Small intestine (tissue), 7 donors: ENCODE results near the gene CFAP97. TPM values are rescaled to one million over a fixed set of nuclear protein-coding genes. Genes with fewer than 3 reads are reported as not detected.

Experiments
- DNase-seq, 2 donors: peaks; one replicate each; pipeline versions ENCODE4 v3.0.0 to v3.0.0-alpha.2; 2013
- FAIRE-seq: peaks from 2 replicates; lab custom pipeline; 2012; peaks lifted over from hg19 to GRCh38; lab: Jason Lieb, UNC
- H3K27ac ChIP-seq, 3 donors: one replicate each; pipeline ENCODE4 v1.5.1; 2013; ENCODE audit warnings: low read length in 2 of 3, mild to moderate bottlenecking in 2 of 3, control low read depth in 1 of 3, inconsistent platforms in 1 of 3, low read depth in 1 of 3, moderate library complexity in 1 of 3
- H3K27me3 ChIP-seq, 3 donors: one replicate each; pipeline ENCODE4 v1.6.1; 2013; ENCODE audit warnings: low read length in 3 of 3, inconsistent platforms in 1 of 3; ENCODE audit not compliant: control insufficient read depth in 3 of 3, insufficient read depth in 3 of 3
- H3K36me3 ChIP-seq, 3 donors: one replicate each; pipeline ENCODE4 v1.6.1; 2013; ENCODE audit warnings: low read length in 3 of 3, inconsistent platforms in 1 of 3, low read depth in 1 of 3, mild to moderate bottlenecking in 1 of 3, moderate library complexity in 1 of 3; ENCODE audit not compliant: control insufficient read depth in 3 of 3, insufficient read depth in 2 of 3
- H3K4me1 ChIP-seq, 3 donors: one replicate each; pipeline ENCODE4 v1.6.1; 2013; ENCODE audit warnings: low read length in 2 of 3, inconsistent platforms in 1 of 3, low read depth in 1 of 3, mild to moderate bottlenecking in 1 of 3, moderate library complexity in 1 of 3; ENCODE audit not compliant: control insufficient read depth in 3 of 3, insufficient read depth in 2 of 3
- H3K4me3 ChIP-seq, 3 donors: one replicate each; pipeline ENCODE4 v1.5.1; 2013; ENCODE audit warnings: low read length in 3 of 3, control low read depth in 1 of 3, inconsistent platforms in 1 of 3, low read depth in 1 of 3, mild to moderate bottlenecking in 1 of 3, moderate library complexity in 1 of 3
- H3K9me3 ChIP-seq, 2 donors: one replicate each; pipeline ENCODE4 v1.6.1; 2013; ENCODE audit warnings: low read depth in 1 of 2, low read length in 1 of 2; ENCODE audit not compliant: control insufficient read depth in 2 of 2, insufficient read depth in 1 of 2
- WGBS, 3 donors: extraction: QIAGEN DNeasy Blood & Tissue Kit; methylation state at CpG; one replicate each; pipeline ENCODE4 v1.1.7; 2013; 5-methylcytosine and 5-hydroxymethylcytosine counted together
- polyA plus RNA-seq, 4 donors: library from polyadenylated mRNA; stranded (reverse) in 3 of 4; unstranded in 1 of 4; fragments of 200-250 nt in 3 of 4; fragments of 120-200 nt in 1 of 4; gene quantifications; one replicate each; pipeline versions ENCODE4 v1.2.1 to v1.2.3, GENCODE V29; 2013
- donor health status: healthy with polysubstance abuse.
- donor health status: control.
- donor health status: control.
- donor health status: Bipolar disorder and iron deficiency.
- donor health status: healthy.

Gene CFAP97
- polyA plus RNA-seq, 4 donors: 1.6 to 19.7 (median 5.5) TPM

GRCh38 chr4:185139736-185140135 lies 64.1 kb downstream of the CFAP97 start:
- Histone ChIP-seq H3K27me3 (peaks cover 0 to 8% (median 2%) of the 10 kb centered on the region in 3 donors), H3K36me3 (peaks cover 0 to 2% (median 0%) of the 10 kb centered on the region in 3 donors), H3K4me3 (no peak overlapping the region), H3K4me1 (peaks cover 0 to 6% (median 4%) of the 10 kb centered on the region in 3 donors), H3K27ac (no peak overlapping the region), H3K9me3 (no peaks in the 10 kb centered on the region)
- FAIRE-seq (no peak), DNase-seq (no peak)
- 76 to 81% (median 76%) methylated on average over 6 of the region's 6 CpGs for WGBS, 3 donors

- WGBS, 3 donors: 69 to 73% (median 69%) methylated on average over 10 of the region's 10 CpGs
- H3K36me3 ChIP-seq: no peaks in the 10 kb centered on the region
These were observed 65.6 kb downstream of the CFAP97 start for GRCh38 chr4:185138161-185138560.

DNA sequence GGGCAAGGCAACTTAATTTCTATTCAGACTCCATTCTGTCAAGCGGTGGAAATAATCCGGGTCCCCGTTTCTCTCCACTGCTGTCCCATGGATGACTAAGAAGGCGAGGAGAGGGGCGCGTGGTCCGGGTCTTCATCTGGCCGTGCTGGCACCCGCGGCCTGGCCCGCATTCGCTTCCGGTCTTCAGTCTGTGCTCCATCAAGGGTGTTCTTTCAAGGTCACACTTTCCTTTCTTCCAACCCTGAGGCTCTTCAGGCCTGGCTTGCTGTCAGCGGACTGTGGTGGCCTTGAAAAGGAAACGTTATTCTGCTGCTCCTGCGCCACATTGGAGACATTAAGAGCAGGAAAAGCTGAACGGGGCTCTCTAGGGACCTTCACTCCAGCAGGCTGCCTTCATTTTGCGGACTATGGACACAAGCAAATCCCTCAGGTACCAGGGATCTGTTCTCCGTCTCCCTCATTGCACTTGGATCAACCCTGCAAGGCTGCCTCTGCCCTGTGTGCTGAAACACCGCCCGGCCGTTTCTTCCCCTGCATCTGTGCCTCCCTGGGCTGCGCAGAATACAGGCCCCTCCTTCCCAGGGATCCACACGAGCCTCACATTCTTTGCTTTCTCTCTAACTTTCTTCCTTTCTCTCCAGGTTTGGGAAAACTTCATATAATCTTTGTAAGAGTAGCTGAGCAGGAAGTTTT lies 66.4 kb downstream of the CFAP97 start:
- Histone ChIP-seq H3K4me3 (no peak overlapping the region), H3K27me3 (peaks cover 0 to 4% (median 2%) of the 10 kb centered on the region in 3 donors), H3K36me3 (no peaks in the 10 kb centered on the region), H3K27ac (no peak overlapping the region), H3K4me1 (peaks cover 0 to 4% (median 2%) of the 10 kb centered on the region in 3 donors), H3K9me3 (no peaks in the 10 kb centered on the region)
- DNase-seq: no peak
- no peak for FAIRE-seq
- whole genome bisulfite sequencing, 3 donors: 80 to 84% (median 81%) methylated on average over 24 of the region's 24 CpGs

More at GRCh38 chr4:185138161-185138560, 65.6 kb downstream of the CFAP97 start:
- peaks cover 0 to 8% (median 2%) of the 10 kb centered on the region in 3 donors for H3K27me3 ChIP-seq
- FAIRE-seq (no peak), DNase-seq (no peak)
- no peaks in the 10 kb centered on the region for H3K9me3 ChIP-seq
- no peak overlapping the region for H3K27ac ChIP-seq
- H3K4me3 ChIP-seq: no peak overlapping the region
- peaks cover 0 to 6% (median 4%) of the 10 kb centered on the region in 3 donors for H3K4me1 ChIP-seq

DNA sequence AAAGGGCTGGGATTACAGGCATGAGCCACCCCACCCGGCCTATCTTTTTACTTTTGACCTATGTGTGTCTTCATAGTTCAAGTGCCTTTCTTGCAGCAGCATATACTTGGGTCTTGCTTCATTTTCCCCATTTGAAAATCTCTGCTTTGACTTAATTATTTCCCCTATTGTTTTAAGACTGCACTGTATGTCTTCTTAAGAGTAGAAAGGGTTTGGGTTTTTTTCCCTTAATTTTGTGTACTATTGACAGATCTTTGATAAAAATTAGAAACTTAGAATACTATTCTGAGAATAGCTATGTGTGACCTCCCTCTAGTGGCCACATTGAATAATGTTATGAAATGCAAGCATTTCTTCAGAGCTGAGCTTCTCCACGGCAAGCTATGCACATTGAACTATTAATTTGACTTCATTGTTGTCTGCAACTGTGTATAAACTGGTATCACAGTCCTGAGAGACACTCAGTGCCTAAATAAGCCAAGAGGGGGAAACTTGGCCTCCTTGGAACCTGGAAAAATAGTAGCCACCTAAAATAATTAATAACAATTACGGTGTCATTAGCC lies 69.4 kb downstream of the CFAP97 start:
- Histone ChIP-seq H3K36me3 (no peaks in the 10 kb centered on the region), H3K4me1 (no peaks in the 10 kb centered on the region), H3K27ac (no peak overlapping the region), H3K27me3 (peaks cover 0 to 3% (median 2%) of the 10 kb centered on the region in 3 donors), H3K9me3 (no peaks in the 10 kb centered on the region), H3K4me3 (no peak overlapping the region)
- WGBS, 3 donors: 37 to 42% (median 39%) methylated on average over 3 of the region's 3 CpGs
- FAIRE-seq: no peak
- DNase-seq: peak; percentile 54 to 68

GRCh38 chr4:185128272-185129119 lies 75.3 kb downstream of the CFAP97 start:
- WGBS, 3 donors: 2 to 3% (median 2%) methylated on average over 64 to 74 of the region's 74 CpGs
- FAIRE-seq (no peak), DNase-seq (peak in 1 of 2 donors; percentile 46)
- Histone ChIP-seq H3K4me1 (peaks cover 0 to 13% (median 0%) of the 10 kb centered on the region in 3 donors), H3K27me3 (peaks cover 2 to 41% (median 7%) of the 10 kb centered on the region in 3 donors), H3K36me3 (no peaks in the 10 kb centered on the region), H3K4me3 (peak overlapping the region in 2 of 3 donors; percentile 40 to 51), H3K9me3 (no peaks in the 10 kb centered on the region), H3K27ac (no peak overlapping the region)

GRCh38 chr4:185127021-185127925 lies 76.5 kb downstream of the CFAP97 start:
- Histone ChIP-seq H3K27ac (no peak overlapping the region), H3K9me3 (no peaks in the 10 kb centered on the region), H3K36me3 (no peaks in the 10 kb centered on the region), H3K4me1 (peaks cover 0 to 13% (median 0%) of the 10 kb centered on the region in 3 donors), H3K4me3 (peak overlapping the region in 2 of 3 donors; percentile 23 to 50), H3K27me3 (peaks cover 2 to 43% (median 7%) of the 10 kb centered on the region in 3 donors)
- 11% methylated on average over 62 to 64 of the region's 64 CpGs for WGBS, 3 donors
- DNase-seq: peak in 1 of 2 donors; percentile 41
- no peak for FAIRE-seq

DNA sequence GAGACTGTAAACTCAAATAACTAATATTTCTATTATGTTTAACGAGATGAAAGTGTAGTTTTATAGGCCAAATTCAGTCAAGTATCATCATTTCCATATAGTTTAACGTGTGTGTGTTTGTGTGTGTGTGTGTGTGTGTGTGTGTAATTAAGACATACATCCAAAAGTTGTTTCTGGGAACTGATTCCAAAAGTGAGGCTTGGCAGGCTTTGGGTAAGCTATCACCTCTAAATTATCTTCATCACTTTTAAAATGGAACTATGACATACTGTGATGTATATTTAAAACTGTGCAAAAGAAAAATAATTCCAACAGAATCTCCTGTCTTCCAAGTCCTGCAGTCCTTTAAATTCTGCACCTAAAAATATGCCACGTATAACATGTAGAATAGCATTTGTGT lies 79.8 kb downstream of the CFAP97 start:
- Histone ChIP-seq H3K9me3 (no peaks in the 10 kb centered on the region), H3K27me3 (peaks cover 0 to 46% (median 7%) of the 10 kb centered on the region in 3 donors), H3K4me3 (no peak overlapping the region), H3K27ac (no peak overlapping the region), H3K36me3 (no peaks in the 10 kb centered on the region), H3K4me1 (peaks cover 0 to 12% (median 0%) of the 10 kb centered on the region in 3 donors)
- DNase-seq (no peak), FAIRE-seq (no peak)
- 48 to 59% (median 55%) methylated on average over 3 of the region's 3 CpGs for WGBS, 3 donors
